A673 (cell line): ENCODE results near the gene FNDC10. TPM values are rescaled to one million over a fixed set of nuclear protein-coding genes. Genes with fewer than 3 reads are reported as not detected.

Experiments used
- BruUV-seq: library from RNA; stranded (reverse); fragments of 400-500 nt; replicated peaks from 2 replicates; lab custom pipeline; 2021; lab: Mats Ljungman, UMichigan
- CTCF ChIA-PET: fragments of 300-600 bp; sonication (Branson Sonifier 250); formaldehyde crosslinking; loops from one replicate; lab custom pipeline; 2022; ENCODE audit warnings: antibody characterized with exemption; lab: Charles Lee
- POLR2A ChIA-PET: fragments of 300-600 bp; sonication (Branson Sonifier 250); formaldehyde crosslinking; loops from one replicate; lab custom pipeline; 2022; ENCODE audit warnings: antibody characterized with exemption; ENCODE audit not compliant: low non-redundant PET; lab: Charles Lee
- DNase-seq: peaks from one replicate; pipeline ENCODE4 v3.0.0-alpha.2; 2015; ENCODE audit warnings: low spot score
- H3K27ac ChIP-seq: fragments of 200-600 bp; sonication (generic); 2 replicates; pipeline ENCODE4 v1.5.1; 2016; ENCODE audit warnings: mixed run types, low read depth, mild to moderate bottlenecking, mixed read lengths, antibody characterized with exemption, low read length; ENCODE audit not compliant: poor library complexity, severe bottlenecking
- H3K27me3 ChIP-seq: fragments of 200-600 bp; sonication (generic); replicated peaks from 2 replicates; pipeline ENCODE4 v1.6.1; 2017; ENCODE audit warnings: mixed run types, low read depth, mild to moderate bottlenecking, mixed read lengths, antibody characterized with exemption, low read length; ENCODE audit not compliant: insufficient read depth, poor library complexity
- H3K36me3 ChIP-seq: fragments of 200-600 bp; sonication (generic); 2 replicates; pipeline ENCODE4 v1.6.1; 2016; ENCODE audit warnings: mixed run types, mild to moderate bottlenecking, mixed read lengths, antibody characterized with exemption, low read length; ENCODE audit not compliant: insufficient read depth, poor library complexity, severe bottlenecking
- H3K4me1 ChIP-seq: fragments of 200-600 bp; sonication (generic); 2 replicates; pipeline ENCODE4 v1.6.1; 2017; ENCODE audit warnings: mixed run types, mild to moderate bottlenecking, mixed read lengths, antibody characterized with exemption, low read length; ENCODE audit not compliant: insufficient read depth, poor library complexity, severe bottlenecking
- H3K4me3 ChIP-seq: fragments of 200-600 bp; sonication (generic); 2 replicates; pipeline ENCODE4 v1.5.1; 2016; ENCODE audit warnings: low read depth, mixed run types, mild to moderate bottlenecking, mixed read lengths, low read length; ENCODE audit not compliant: poor library complexity, severe bottlenecking
- H3K9me3 ChIP-seq: fragments of 200-600 bp; sonication (generic); 2 replicates; pipeline ENCODE4 v1.6.1; 2016; ENCODE audit warnings: mixed run types, low read depth, mild to moderate bottlenecking, mixed read lengths, antibody characterized with exemption, low read length; ENCODE audit not compliant: poor library complexity, severe bottlenecking
- CTCF ChIP-seq: fragments of 300-800, 200-600 bp; sonication (generic); conservative IDR thresholded peaks from 2 replicates; pipeline ENCODE4 v1.5.1; 2017; ENCODE audit warnings: low read depth, mild to moderate bottlenecking, antibody characterized with exemption, low read length, moderate library complexity, mixed read lengths
- EZH2 ChIP-seq: fragments of 200-600 bp; sonication (generic); IDR thresholded peaks from 2 replicates; pipeline ENCODE4 v1.6.1; 2017; ENCODE audit warnings: borderline replicate concordance, low read depth, mild to moderate bottlenecking, mixed read lengths, antibody characterized with exemption, low read length; ENCODE audit not compliant: poor library complexity, severe bottlenecking
- intact Hi-C: fragments of 100-400 bp; cut with micrococcal nuclease; formaldehyde crosslinking; loops from one replicate; pipeline ENCODE4 v1.10.0; 2022; ENCODE audit not compliant: unreplicated experiment
- total RNA-seq: library from RNA; stranded (reverse); gene quantifications from 2 replicates; pipeline ENCODE4 v1.2.3, GENCODE V29; 2021

FNDC10 gene
- total RNA-seq, 1 experiment from 2014 or later, result 1.7 TPM

- intact Hi-C loops, result no loop called here
- Histone ChIP-seq H3K27me3 (peaks cover 1% of the 10 kb centered on the region), H3K9me3 (no peaks in the 10 kb centered on the region), H3K36me3 (no peaks in the 10 kb centered on the region), H3K4me3 (no peak overlapping the region), H3K27ac (no peak overlapping the region), H3K4me1 (peaks cover 4% of the 10 kb centered on the region)
- TF ChIP-seq CTCF (no peak), EZH2 (no peak)
- ChIA-PET CTCF (no interaction called here), POLR2A (no interaction called here)
- DNase-seq, result no peak
- no TSS peak for BruUV-seq
Measured at GRCh38 chr1:1625404-1625775, 25.5 kb upstream of the FNDC10 start.

DNA sequence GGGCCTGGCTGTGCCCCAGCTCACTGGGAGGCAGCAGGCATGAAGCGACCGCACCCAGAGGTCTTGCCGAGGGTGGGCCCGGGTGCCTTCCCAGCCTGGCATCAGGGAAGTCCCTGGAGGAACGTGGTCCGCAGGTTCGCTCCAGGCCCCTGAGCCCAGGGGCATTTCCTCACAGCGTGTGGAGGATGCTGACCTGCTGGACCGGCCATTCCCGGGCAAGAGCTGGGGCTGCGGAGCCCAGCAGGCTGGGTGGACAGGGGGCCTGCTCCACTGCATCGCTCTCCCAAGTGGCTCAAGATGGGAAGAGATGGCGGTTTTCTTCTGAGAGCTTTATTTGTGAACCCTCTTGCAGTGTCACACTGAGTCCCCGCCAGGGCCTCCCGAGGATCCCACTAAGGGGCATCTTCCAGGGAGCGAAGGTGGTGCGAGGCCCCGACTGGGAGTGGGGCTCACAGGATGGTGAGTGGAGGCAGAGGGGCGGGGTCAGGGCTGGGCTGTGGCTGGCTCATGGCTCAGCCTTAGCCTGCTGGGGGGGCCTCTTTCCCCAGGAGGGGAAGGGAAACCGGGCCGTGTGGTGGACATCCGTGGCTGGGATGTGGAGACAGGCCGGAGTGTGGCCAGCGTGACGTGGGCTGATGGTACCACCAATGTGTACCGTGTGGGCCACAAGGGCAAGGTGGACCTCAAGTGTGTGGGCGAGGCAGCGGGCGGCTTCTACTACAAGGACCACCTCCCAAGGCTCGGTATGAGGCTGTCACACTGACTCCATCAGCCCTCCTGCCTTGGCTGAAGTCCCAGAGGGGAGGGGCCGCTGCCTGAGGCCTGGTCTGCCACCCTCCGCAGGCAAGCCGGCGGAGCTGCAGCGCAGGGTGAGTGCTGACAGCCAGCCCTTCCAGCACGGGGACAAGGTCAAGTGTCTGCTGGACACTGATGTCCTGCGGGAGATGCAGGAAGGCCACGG, 24.8 kb upstream of the FNDC10 start:
- POLR2A ChIA-PET, result no interaction called here
- CTCF ChIA-PET, result no interaction called here

More for the DNA sequence above, 24.8 kb upstream of the FNDC10 start:
- Histone ChIP-seq H3K4me3 (no peak overlapping the region), H3K36me3 (no peaks in the 10 kb centered on the region), H3K4me1 (peaks cover 4% of the 10 kb centered on the region), H3K27me3 (no peaks in the 10 kb centered on the region), H3K27ac (no peak overlapping the region), H3K9me3 (no peaks in the 10 kb centered on the region)
- DNase-seq, result peak; percentile 65
- TF ChIP-seq CTCF (no peak), EZH2 (no peak)
- no TSS peak for BruUV-seq
- intact Hi-C loops, result no loop called here
